HCT116 (cell line): ENCODE results near the gene GJB1. TPM values are rescaled to one million over a fixed set of nuclear protein-coding genes. Genes with fewer than 3 reads are reported as not detected.

Experiments
- ATAC-seq: fragments of 200-7000 bp; cut with Tn5 transposase; 2 replicates; pipeline ENCODE4 v1.9.1; 2020; ENCODE audit warnings: mild to moderate bottlenecking, moderate library complexity
- BruUV-seq: library from RNA; stranded (reverse); fragments of 400-500 nt; replicated peaks from 2 replicates; lab custom pipeline; 2021; lab: Mats Ljungman, UMichigan
- CTCF ChIA-PET: fragments of 300-600 bp; sonication (Branson Sonifier 250); formaldehyde crosslinking; loops from one replicate; lab custom pipeline; 2021; ENCODE audit warnings: antibody characterized with exemption; lab: Charles Lee
- POLR2A ChIA-PET: fragments of 300-600, 350-600 bp; sonication (Branson Sonifier 250); formaldehyde crosslinking; loops from one replicate; lab custom pipeline; 2021; ENCODE audit warnings: antibody characterized with exemption; lab: Charles Lee
- RAD21 ChIA-PET, 2 experiments: fragments of 300-600 bp; sonication (Branson Sonifier 250); formaldehyde crosslinking; loops; one replicate each; lab custom pipeline; 2023; ENCODE audit warnings: low total read pairs in 2 of 2; ENCODE audit not compliant: uncharacterized antibody in 2 of 2, unreplicated experiment in 2 of 2, low non-redundant PET in 1 of 2; lab: Charles Lee
- DNase-seq: peaks from one replicate; pipeline ENCODE4 v3.0.0-alpha.2; 2010; ENCODE audit warnings: low read depth, low spot score
- H2AFZ ChIP-seq: fragments of 200-600 bp; shearing (Covaris generic), sonication (generic); 2 replicates; pipeline ENCODE4 v1.6.1; 2017; ENCODE audit warnings: low read depth, mixed run types, mixed read lengths, antibody characterized with exemption, low read length; ENCODE audit not compliant: poor library complexity, severe bottlenecking
- H3K27ac ChIP-seq: 2 replicates; pipeline ENCODE4 v1.5.1; 2012; ENCODE audit warnings: low read depth, low read length
- H3K27me3 ChIP-seq: fragments of 200-600 bp; sonication (generic); 2 replicates; pipeline ENCODE4 v1.6.1; 2016; ENCODE audit warnings: mixed run types, low read length, mixed read lengths; ENCODE audit not compliant: insufficient read depth
- H3K36me3 ChIP-seq, 2 experiments: fragments of 200-500 bp in 1 of 2; fragments of 200-600 bp in 1 of 2; sonication (Bioruptor generic) in 1 of 2; sonication (generic) in 1 of 2; 2 replicates each; pipeline versions ENCODE4 v1.5.1 to v1.6.1; 2014 to 2016; ENCODE audit warnings: low read length in 2 of 2, inconsistent platforms in 1 of 2, mixed read lengths in 1 of 2, mixed run types in 1 of 2; ENCODE audit not compliant: insufficient read depth in 2 of 2, control insufficient read depth in 1 of 2
- H3K4me1 ChIP-seq, 2 experiments: fragments of 200-600 bp in 1 of 2; sonication (generic) in 1 of 2; 2 replicates each; pipeline versions ENCODE4 v1.5.1 to v1.6.1; 2012 to 2017; ENCODE audit warnings: low read length in 2 of 2, inconsistent platforms in 1 of 2, mild to moderate bottlenecking in 1 of 2, mixed read lengths in 1 of 2, mixed run types in 1 of 2, moderate library complexity in 1 of 2; ENCODE audit not compliant: insufficient read depth in 2 of 2, control insufficient read depth in 1 of 2
- H3K4me2 ChIP-seq: fragments of 200-600 bp; sonication (generic); 2 replicates; pipeline ENCODE4 v1.6.1; 2017; ENCODE audit warnings: mixed run types, low read length, mixed read lengths
- H3K4me3 ChIP-seq, 2 experiments: fragments of 200-600 bp in 1 of 2; sonication (generic) in 1 of 2; replicated peaks in 1 of 2; 2 replicates each; pipeline ENCODE4 v1.5.1; 2011 to 2016; ENCODE audit warnings: low read length in 2 of 2, control low read depth in 1 of 2, low read depth in 1 of 2, mild to moderate bottlenecking in 1 of 2, mixed read lengths in 1 of 2, mixed run types in 1 of 2
- H3K79me2 ChIP-seq: fragments of 200-600 bp; sonication (generic); 2 replicates; pipeline ENCODE4 v1.6.1; 2017; ENCODE audit warnings: mild to moderate bottlenecking, mixed run types, low read length, moderate library complexity, mixed read lengths; ENCODE audit not compliant: insufficient read depth
- H3K9ac ChIP-seq: fragments of 200-600 bp; sonication (generic); 2 replicates; pipeline ENCODE4 v1.6.1; 2016; ENCODE audit warnings: low read length, mixed read lengths
- H3K9me2 ChIP-seq: fragments of 200-600 bp; sonication (generic), shearing (Covaris generic); 2 replicates; pipeline ENCODE4 v1.6.1; 2017; ENCODE audit warnings: mixed run types, mild to moderate bottlenecking, moderate library complexity; ENCODE audit not compliant: insufficient read depth
- H3K9me3 ChIP-seq, 2 experiments: fragments of 200-500 bp in 1 of 2; fragments of 200-600 bp in 1 of 2; sonication (Bioruptor generic) in 1 of 2; sonication (generic) in 1 of 2; 2 replicates each; pipeline ENCODE4 v1.6.1; 2014 to 2017; ENCODE audit warnings: low read length in 2 of 2, mixed read lengths in 2 of 2, inconsistent platforms in 1 of 2, low read depth in 1 of 2, mild to moderate bottlenecking in 1 of 2, mixed run types in 1 of 2, moderate library complexity in 1 of 2; ENCODE audit not compliant: control insufficient read depth in 1 of 2, insufficient read depth in 1 of 2
- H4K20me1 ChIP-seq: fragments of 200-600 bp; sonication (generic), shearing (Covaris generic); 2 replicates; pipeline ENCODE4 v1.6.1; 2017; ENCODE audit warnings: mixed run types, mild to moderate bottlenecking, moderate library complexity; ENCODE audit not compliant: insufficient read depth
- ATF3 ChIP-seq: IDR thresholded peaks from 2 replicates; pipeline ENCODE4 v1.6.1; 2012
- CEBPB ChIP-seq: IDR thresholded peaks from 2 replicates; pipeline ENCODE4 v1.6.1; 2012; ENCODE audit warnings: low read depth
- EGR1 ChIP-seq: IDR thresholded peaks from 2 replicates; pipeline ENCODE4 v1.6.1; 2012; ENCODE audit warnings: low read depth
- EZH2 ChIP-seq: fragments of 200-600 bp; sonication (generic); IDR thresholded peaks from 2 replicates; pipeline ENCODE4 v1.6.1; 2017; ENCODE audit warnings: antibody characterized with exemption, mixed run types
- EZH2phosphoT487 ChIP-seq: fragments of 200-600 bp; IDR thresholded peaks from 2 replicates; pipeline ENCODE4 v1.6.1; 2018; ENCODE audit warnings: antibody characterized with exemption, borderline replicate concordance
- FOSL1 ChIP-seq: IDR thresholded peaks from 2 replicates; pipeline ENCODE4 v1.6.1; 2012; ENCODE audit warnings: low read depth
- JUND ChIP-seq: IDR thresholded peaks from 2 replicates; pipeline ENCODE4 v1.6.1; 2012
- POLR2A ChIP-seq: IDR thresholded peaks from 2 replicates; pipeline ENCODE4 v1.7.0; 2011; ENCODE audit warnings: borderline replicate concordance; ENCODE audit not compliant: insufficient read depth, insufficient read length; ENCODE audit errors: extremely low read depth
- RAD21 ChIP-seq: IDR thresholded peaks from 2 replicates; pipeline ENCODE4 v1.6.1; 2012; ENCODE audit warnings: low read depth, mild to moderate bottlenecking
- SIN3A ChIP-seq: IDR thresholded peaks from 2 replicates; pipeline ENCODE4 v1.6.1; 2012; ENCODE audit warnings: low read depth
- SP1 ChIP-seq: IDR thresholded peaks from 2 replicates; pipeline ENCODE4 v1.6.1; 2012; ENCODE audit warnings: low read depth
- TCF7L2 ChIP-seq: IDR thresholded peaks from 2 replicates; pipeline ENCODE4 v1.7.0; 2011; ENCODE audit warnings: borderline replicate concordance, inconsistent platforms; ENCODE audit not compliant: insufficient read depth, insufficient read length; ENCODE audit errors: extremely low read depth
- YY1 ChIP-seq: IDR thresholded peaks from 2 replicates; pipeline ENCODE4 v1.6.1; 2011; ENCODE audit warnings: low read length, low read depth, moderate library complexity, mild to moderate bottlenecking; ENCODE audit not compliant: insufficient replicate concordance; ENCODE audit errors: extremely low read depth
- ZFX ChIP-seq: fragments of 450-650 bp; IDR thresholded peaks from 2 replicates; pipeline ENCODE4 v1.6.1; 2017
- ZNF274 ChIP-seq: fragments of 200-500 bp; sonication (Bioruptor generic); IDR thresholded peaks from 2 replicates; pipeline ENCODE4 v1.6.1; 2014; ENCODE audit warnings: mild to moderate bottlenecking, low read depth, low read length, inconsistent platforms
- intact Hi-C: fragments of 100-400 bp; cut with micrococcal nuclease; formaldehyde crosslinking; loops from 2 replicates; pipeline ENCODE4 v1.10.0; 2022
- total RNA-seq: library from RNA; stranded (reverse); gene quantifications from one replicate; pipeline ENCODE4 v1.2.1, GENCODE V29; 2021; ENCODE audit not compliant: unreplicated experiment
- TF ChIP-seq, protein P1 (sequence below): IDR thresholded peaks from 2 replicates; pipeline ENCODE4 v1.6.1; 2011; ENCODE audit warnings: mild to moderate bottlenecking, low read length, moderate library complexity; ENCODE audit not compliant: insufficient replicate concordance; ENCODE audit errors: extremely low read depth

The GJB1 gene
- total RNA-seq, 1 experiment from 2014 or later: not detected

DNA sequence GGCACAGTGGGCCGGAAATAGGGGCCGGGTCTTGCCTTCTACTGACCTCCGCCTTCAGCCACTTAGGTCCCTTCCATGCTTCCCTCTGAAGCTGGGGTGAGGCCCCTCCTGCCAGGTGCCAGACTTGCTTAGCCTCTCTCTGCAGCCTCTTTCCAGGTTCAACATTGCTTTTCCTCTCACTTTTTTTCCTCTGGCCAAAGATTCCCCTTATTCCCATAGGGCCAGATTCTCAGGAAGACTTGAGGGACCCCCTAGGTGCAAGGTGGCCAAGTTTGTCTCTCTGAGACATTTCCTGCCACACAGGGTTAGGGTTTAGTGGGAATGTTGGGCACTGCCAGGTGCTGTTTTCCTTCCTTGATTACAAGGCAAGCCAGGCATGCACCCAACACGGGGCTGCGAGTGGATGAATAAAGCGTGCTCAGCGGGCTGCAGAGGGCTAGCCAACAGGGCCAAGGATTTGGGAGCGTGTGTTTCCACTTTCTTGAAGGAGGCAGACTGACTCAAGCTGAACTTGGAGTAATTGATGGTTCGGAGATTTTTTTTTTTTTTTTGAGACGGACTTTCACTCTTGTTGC, 7.6 kb upstream of the GJB1 start:
- Histone ChIP-seq H4K20me1 (no peaks in the 10 kb centered on the region), H3K4me2 (no peak overlapping the region), H3K4me1 (peaks cover 0 to 3% of the 10 kb centered on the region in 2 experiments; a peak in 1 of 4 replicates), H3K4me3 (no peak overlapping the region), H2AFZ (no peak overlapping the region), H3K9ac (no peak overlapping the region), H3K36me3 (no peaks in the 10 kb centered on the region), H3K9me2 (no peaks in the 10 kb centered on the region), H3K79me2 (no peaks in the 10 kb centered on the region), H3K27me3 (no peaks in the 10 kb centered on the region), H3K27ac (no peak overlapping the region)
- no TSS peak for BruUV-seq
- DNase-seq (no peak), ATAC-seq (no peak)
- CTCF ChIA-PET: no interaction called here
- POLR2A ChIA-PET: no interaction called here
- intact Hi-C loops: no loop called here
- RAD21 ChIA-PET: no interaction called here
- no peak for TF ChIP-seq EZH2
- TF ChIP-seq ATF3: no peak
- no peak for TF ChIP-seq EZH2phosphoT487
- TF ChIP-seq, protein P1, sequence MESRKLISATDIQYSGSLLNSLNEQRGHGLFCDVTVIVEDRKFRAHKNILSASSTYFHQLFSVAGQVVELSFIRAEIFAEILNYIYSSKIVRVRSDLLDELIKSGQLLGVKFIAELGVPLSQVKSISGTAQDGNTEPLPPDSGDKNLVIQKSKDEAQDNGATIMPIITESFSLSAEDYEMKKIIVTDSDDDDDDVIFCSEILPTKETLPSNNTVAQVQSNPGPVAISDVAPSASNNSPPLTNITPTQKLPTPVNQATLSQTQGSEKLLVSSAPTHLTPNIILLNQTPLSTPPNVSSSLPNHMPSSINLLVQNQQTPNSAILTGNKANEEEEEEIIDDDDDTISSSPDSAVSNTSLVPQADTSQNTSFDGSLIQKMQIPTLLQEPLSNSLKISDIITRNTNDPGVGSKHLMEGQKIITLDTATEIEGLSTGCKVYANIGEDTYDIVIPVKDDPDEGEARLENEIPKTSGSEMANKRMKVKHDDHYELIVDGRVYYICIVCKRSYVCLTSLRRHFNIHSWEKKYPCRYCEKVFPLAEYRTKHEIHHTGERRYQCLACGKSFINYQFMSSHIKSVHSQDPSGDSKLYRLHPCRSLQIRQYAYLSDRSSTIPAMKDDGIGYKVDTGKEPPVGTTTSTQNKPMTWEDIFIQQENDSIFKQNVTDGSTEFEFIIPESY: no peak
- TF ChIP-seq POLR2A: no peak
- no peak for TF ChIP-seq TCF7L2
- no peak for TF ChIP-seq RAD21
- TF ChIP-seq ZNF274: no peak
- TF ChIP-seq YY1: no peak
- no peak for TF ChIP-seq CEBPB
- no peak for TF ChIP-seq SP1
- TF ChIP-seq JUND: no peak
- TF ChIP-seq FOSL1: no peak
- no peak for TF ChIP-seq EGR1
- TF ChIP-seq ZFX: no peak
- no peak for TF ChIP-seq SIN3A
- TF ChIP-seq, all 23 proteins: peak for 0
- H3K9me3 ChIP-seq: no peaks in the 10 kb centered on the region
